Measurements from ENCODE around the gene FAM107B. TPM values are rescaled to one million over a fixed set of nuclear protein-coding genes. Genes with fewer than 3 reads are reported as not detected.

Gene FAM107B
- total RNA-seq, 1 experiment from 2014 or later = 24.5 TPM

DNA sequence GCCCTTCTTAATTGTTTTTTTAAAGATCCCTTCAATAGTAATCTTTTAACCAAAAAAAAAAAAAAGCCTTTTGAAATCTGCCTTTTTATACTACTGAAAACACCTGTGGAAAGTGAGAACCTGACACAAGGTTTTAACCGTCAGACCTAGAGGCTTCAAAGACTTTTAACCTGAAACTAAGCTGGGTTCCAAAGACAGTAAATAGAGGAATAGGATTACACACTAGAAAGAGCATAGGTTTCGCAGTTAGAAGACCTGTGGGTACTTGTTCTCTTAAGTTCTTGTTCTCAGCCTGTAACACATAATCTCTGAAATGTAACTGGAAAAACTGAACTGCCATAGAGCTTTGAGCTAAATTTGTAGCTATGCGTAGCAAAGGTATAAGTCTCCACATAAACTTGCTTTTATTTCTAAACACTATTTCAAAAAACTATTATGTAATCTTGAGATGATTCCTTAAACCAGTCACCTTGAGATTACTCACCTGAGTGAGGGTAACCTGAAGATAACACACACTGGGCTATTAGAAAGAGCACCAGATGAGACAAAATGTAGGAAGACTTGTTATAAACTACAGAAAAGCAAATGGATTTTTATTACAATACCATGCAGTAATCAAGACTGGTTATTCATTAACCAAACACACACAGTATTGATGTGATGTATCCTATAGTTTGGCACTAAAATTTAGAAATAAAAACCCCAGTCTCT is 247.4 kb downstream of the FAM107B start:
- Histone ChIP-seq H4K8ac (replicated peaks; ENCODE audit: insufficient read length, low read depth, low read length) (no peak overlapping the region), H3K4me1 (ENCODE audit: insufficient read depth, low read length) (no peaks in the 10 kb centered on the region), H3K27me3 (ENCODE audit: insufficient read depth, low read length) (no peaks in the 10 kb centered on the region), H3K4ac (ENCODE audit: low read depth, low read length) (no peak overlapping the region), H2BK120ac (ENCODE audit: low read depth, low read length, poor library complexity, severe bottlenecking) (no peak overlapping the region), H2BK12ac (ENCODE audit: insufficient read length, low read depth, low read length) (no peak overlapping the region), H4K91ac (ENCODE audit: insufficient read length, low read depth, low read length) (no peak overlapping the region), H2BK15ac (ENCODE audit: low read depth, low read length) (no peak overlapping the region), H2AFZ (ENCODE audit: low read length) (no peak overlapping the region), H3K9ac (ENCODE audit: extremely low read depth, insufficient read length, low read length) (no peak overlapping the region), H4K5ac (ENCODE audit: insufficient read length, low read depth, low read length) (no peak overlapping the region), H3K23me2 (ENCODE audit: insufficient read length, low read depth, low read length, poor library complexity, severe bottlenecking) (no peaks in the 10 kb centered on the region), H2BK5ac (ENCODE audit: insufficient read length, low read length) (no peak overlapping the region), H3K14ac (ENCODE audit: insufficient read depth, low read length) (no peak overlapping the region), H4K20me1 (ENCODE audit: control insufficient read depth, insufficient read depth, insufficient read length) (no peaks in the 10 kb centered on the region), H3K4me2 (ENCODE audit: insufficient read depth, insufficient read length, low read length) (no peak overlapping the region), H3K79me2 (ENCODE audit: insufficient read depth, low read length) (no peaks in the 10 kb centered on the region; the same call in 1 of the 2 replicates), H3K56ac (ENCODE audit: insufficient read length, low read depth, low read length) (no peak overlapping the region), H3K27ac (ENCODE audit: insufficient read length, low read depth, low read length) (no peak overlapping the region), H2BK20ac (ENCODE audit: low read depth, low read length, poor library complexity, severe bottlenecking) (no peak overlapping the region), H3K79me1 (ENCODE audit: insufficient read depth, low read depth, low read length, poor library complexity, severe bottlenecking) (no peaks in the 10 kb centered on the region), H3K23ac (ENCODE audit: insufficient read length, low read depth, low read length) (no peak overlapping the region), H3K18ac (ENCODE audit: insufficient read length, low read depth, low read length) (no peak overlapping the region), H3K9me3 (ENCODE audit: control insufficient read depth, low read depth, low read length) (no peaks in the 10 kb centered on the region), H2AK5ac (ENCODE audit: insufficient read length, low read length) (no peak overlapping the region), H3T11ph (ENCODE audit: low read length) (no peak overlapping the region)
- H3K27ac Mint-ChIP-seq = no peak overlapping the region
- no peak for DNase-seq
- H3K9me3 Mint-ChIP-seq = no peaks in the 10 kb centered on the region
- no peak for TF ChIP-seq CTCF (conservative IDR thresholded peaks at IDR 0.05)
- H3K4me1 Mint-ChIP-seq = peaks cover 6 to 7% of the 10 kb centered on the region in 2 experiments; a peak in 3 of 4 replicates
- H3K27me3 Mint-ChIP-seq (ENCODE audit: low read depth) = no peaks in the 10 kb centered on the region
- H3K36me3 Mint-ChIP-seq (ENCODE audit: insufficient read depth in 1 of 3, low read depth in 3 of 3) = peaks cover 2 to 9% (median 6%) of the 10 kb centered on the region in 3 experiments; a peak in 5 of 7 replicates
- no CpG with 5 or more reads among the region's 3 CpGs for WGBS (ENCODE audit: extremely low coverage, insufficient read length, low lambda C conversion rate)
- no peak overlapping the region for H3K4me3 Mint-ChIP-seq

Measured in H9 (cell line).